H1 (cell line): ENCODE results near the gene COX19. TPM values are rescaled to one million over a fixed set of nuclear protein-coding genes. Genes with fewer than 3 reads are reported as not detected.

Source experiments
- CTCF ChIA-PET: fragments of 300-600 bp; sonication (Branson Sonifier 250); formaldehyde crosslinking; loops from one replicate; lab custom pipeline; 2021; ENCODE audit not compliant: partially characterized antibody; lab: Charles Lee
- POLR2A ChIA-PET: fragments of 300-600 bp; sonication (Branson Sonifier 250); formaldehyde crosslinking; loops from one replicate; lab custom pipeline; 2021; ENCODE audit warnings: inconsistent platforms; ENCODE audit not compliant: partially characterized antibody; lab: Charles Lee
- DNase-seq, 2 experiments: peaks; one replicate each; pipeline versions ENCODE4 v3.0.0 to v3.0.0-alpha.2; 2010 to 2022; ENCODE audit warnings: low spot score in 2 of 2, low read depth in 1 of 2, mixed read lengths in 1 of 2
- FAIRE-seq: peaks from 2 replicates; lab custom pipeline; 2011; peaks lifted over from hg19 to GRCh38; lab: Jason Lieb, UNC
- H2AFZ ChIP-seq: 2 replicates; pipeline ENCODE4 v1.8.1; 2012; ENCODE audit warnings: low read length, inconsistent platforms
- H2AK5ac ChIP-seq: 2 replicates; pipeline ENCODE4 v1.6.1; 2013; ENCODE audit warnings: low read depth, low read length
- H2BK120ac ChIP-seq: replicated peaks from 2 replicates; pipeline ENCODE3; 2013; ENCODE audit warnings: low read depth, low read length, inconsistent platforms
- H2BK12ac ChIP-seq: 2 replicates; pipeline ENCODE4 v1.6.1; 2013; ENCODE audit warnings: low read depth, low read length
- H2BK15ac ChIP-seq: 2 replicates; pipeline ENCODE4 v1.6.1; 2013; ENCODE audit warnings: low read length
- H2BK20ac ChIP-seq: 2 replicates; pipeline ENCODE4 v1.6.1; 2013; ENCODE audit warnings: low read length
- H2BK5ac ChIP-seq: 2 replicates; pipeline ENCODE4 v1.6.1; 2013; ENCODE audit warnings: low read depth, low read length
- H3K14ac ChIP-seq: 2 replicates; pipeline ENCODE4 v1.6.1; 2013; ENCODE audit warnings: inconsistent platforms; ENCODE audit not compliant: insufficient read length
- H3K18ac ChIP-seq: 2 replicates; pipeline ENCODE4 v1.6.1; 2013; ENCODE audit warnings: low read length; ENCODE audit errors: extremely low read depth
- H3K23ac ChIP-seq: 2 replicates; pipeline ENCODE4 v1.6.1; 2013; ENCODE audit warnings: inconsistent platforms; ENCODE audit not compliant: insufficient read length
- H3K23me2 ChIP-seq: 2 replicates; pipeline ENCODE4 v1.6.1; 2013; ENCODE audit warnings: low read depth, low read length
- H3K27ac ChIP-seq: 2 replicates; pipeline ENCODE4 v1.6.1; 2011; ENCODE audit warnings: low read depth, low read length, inconsistent platforms
- H3K27me3 ChIP-seq, 4 experiments: replicated peaks in 1 of 4; 1 replicate in 1 of 4; 2 replicates in 3 of 4; pipeline versions ENCODE4 v1.6.1 to v1.8.1; 2011 to 2013; ENCODE audit warnings: low read length in 3 of 4, mild to moderate bottlenecking in 3 of 4, inconsistent platforms in 2 of 4, mixed read lengths in 2 of 4, moderate library complexity in 1 of 4; ENCODE audit not compliant: control insufficient read depth in 3 of 4, insufficient read depth in 3 of 4; ENCODE audit errors: extremely low read depth in 1 of 4
- H3K36me3 ChIP-seq, 4 experiments: 2 replicates each; pipeline versions ENCODE4 v1.6.1 to v1.8.1; 2011 to 2013; ENCODE audit warnings: mild to moderate bottlenecking in 4 of 4, low read length in 3 of 4, moderate library complexity in 2 of 4, control low read depth in 1 of 4, inconsistent platforms in 1 of 4; ENCODE audit not compliant: insufficient read depth in 4 of 4, control insufficient read depth in 2 of 4
- H3K4ac ChIP-seq: replicated peaks from 2 replicates; pipeline ENCODE3; 2013; ENCODE audit warnings: low read length, low read depth, mixed read lengths, inconsistent platforms; ENCODE audit not compliant: insufficient read length
- H3K4me1 ChIP-seq, 4 experiments: replicated peaks in 1 of 4; 1 replicate in 1 of 4; 2 replicates in 3 of 4; pipeline versions ENCODE4 v1.6.1 to v1.8.1; 2011 to 2013; ENCODE audit warnings: low read length in 3 of 4, inconsistent platforms in 2 of 4, mixed read lengths in 1 of 4; ENCODE audit not compliant: insufficient read depth in 4 of 4, control insufficient read depth in 3 of 4
- H3K4me2 ChIP-seq, 2 experiments: 2 replicates each; pipeline versions ENCODE4 v1.6.1 to v1.8.1; 2011 to 2013; ENCODE audit warnings: low read depth in 2 of 2, low read length in 2 of 2, control low read depth in 1 of 2, inconsistent platforms in 1 of 2, mild to moderate bottlenecking in 1 of 2; ENCODE audit not compliant: insufficient read depth in 1 of 2
- H3K4me3 ChIP-seq, 4 experiments: fragments of 200-600, 300-600 bp in 1 of 4; sonication (generic), shearing (Covaris generic), sonication (Bioruptor Twin) in 1 of 4; 2 replicates each; pipeline versions ENCODE4 v1.5.1 to v1.8.1; 2011 to 2016; ENCODE audit warnings: low read length in 4 of 4, low read depth in 3 of 4, control low read depth in 2 of 4, inconsistent platforms in 2 of 4, mild to moderate bottlenecking in 2 of 4, mixed read lengths in 1 of 4, moderate library complexity in 1 of 4; ENCODE audit not compliant: insufficient read depth in 2 of 4; ENCODE audit errors: extremely low read depth in 1 of 4
- H3K56ac ChIP-seq: replicated peaks from 2 replicates; pipeline ENCODE3; 2013; ENCODE audit warnings: low read depth, mild to moderate bottlenecking, mixed read lengths, low read length, inconsistent platforms; ENCODE audit not compliant: insufficient read length
- H3K79me1 ChIP-seq: 2 replicates; pipeline ENCODE4 v1.6.1; 2013; ENCODE audit warnings: low read depth, low read length, control low read depth
- H3K79me2 ChIP-seq, 2 experiments: 2 replicates each; pipeline versions ENCODE4 v1.6.1 to v1.8.1; 2012 to 2013; ENCODE audit warnings: low read length in 2 of 2, mild to moderate bottlenecking in 2 of 2, inconsistent platforms in 1 of 2; ENCODE audit not compliant: insufficient read depth in 2 of 2, control insufficient read depth in 1 of 2
- H3K9ac ChIP-seq, 4 experiments: replicated peaks in 1 of 4; 1 replicate in 1 of 4; 2 replicates in 3 of 4; pipeline versions ENCODE4 v1.6.1 to v1.8.1; 2011 to 2013; ENCODE audit warnings: low read depth in 3 of 4, low read length in 3 of 4, control low read depth in 2 of 4, mild to moderate bottlenecking in 2 of 4, moderate library complexity in 2 of 4, inconsistent platforms in 1 of 4; ENCODE audit errors: extremely low read depth in 1 of 4
- H3K9me3 ChIP-seq, 2 experiments: 2 replicates each; pipeline versions ENCODE4 v1.6.1 to v1.8.1; 2012 to 2013; ENCODE audit warnings: mild to moderate bottlenecking in 2 of 2, moderate library complexity in 2 of 2, control low read depth in 1 of 2, inconsistent platforms in 1 of 2, low read depth in 1 of 2, low read length in 1 of 2, mixed read lengths in 1 of 2; ENCODE audit not compliant: insufficient read depth in 2 of 2
- H4K20me1 ChIP-seq, 2 experiments: replicated peaks in 1 of 2; 2 replicates each; pipeline versions ENCODE3 to v1.8.1; 2011 to 2013; ENCODE audit warnings: inconsistent platforms in 2 of 2, low read length in 2 of 2, mild to moderate bottlenecking in 1 of 2; ENCODE audit not compliant: insufficient read depth in 2 of 2, control insufficient read depth in 1 of 2
- H4K5ac ChIP-seq: 2 replicates; pipeline ENCODE4 v1.6.1; 2013; ENCODE audit warnings: low read length, low read depth, mixed read lengths, inconsistent platforms; ENCODE audit not compliant: insufficient read length
- H4K8ac ChIP-seq: 2 replicates; pipeline ENCODE4 v1.8.0; 2013; ENCODE audit warnings: mild to moderate bottlenecking, moderate library complexity, low read length, inconsistent platforms; ENCODE audit not compliant: insufficient read depth; ENCODE audit errors: extremely low read depth
- H4K91ac ChIP-seq: replicated peaks from 2 replicates; pipeline ENCODE3; 2013; ENCODE audit warnings: low read length, mixed read lengths, inconsistent platforms; ENCODE audit not compliant: insufficient read length
- CBX5 ChIP-seq: fragments of 300-800, 300-1000 bp; sonication (generic); IDR thresholded peaks from 2 replicates; pipeline ENCODE4 v1.7.1; 2016; ENCODE audit warnings: antibody characterized with exemption, low read length, low read depth
- CBX8 ChIP-seq: fragments of 300-800, 300-1000 bp; sonication (generic); IDR thresholded peaks from 2 replicates; pipeline ENCODE4 v1.7.1; 2016; ENCODE audit warnings: low read depth, low read length, borderline replicate concordance
- E2F6 ChIP-seq: IDR thresholded peaks from 2 replicates; pipeline ENCODE4 v1.6.1; 2012; ENCODE audit warnings: inconsistent platforms
- GTF2F1 ChIP-seq: IDR thresholded peaks from 2 replicates; pipeline ENCODE4 v1.6.1; 2012; ENCODE audit warnings: low read depth, low read length, improper control_type of control experiment, borderline replicate concordance
- MAFK ChIP-seq: IDR thresholded peaks from 2 replicates; pipeline ENCODE4 v1.6.1; 2012; ENCODE audit warnings: low read depth, mild to moderate bottlenecking, improper control_type of control experiment, low read length
- POLR2AphosphoS5 ChIP-seq: IDR thresholded peaks from 2 replicates; pipeline ENCODE4 v1.6.1; 2011; ENCODE audit warnings: low read depth, low read length
- POU5F1 ChIP-seq: IDR thresholded peaks from 2 replicates; pipeline ENCODE4 v1.6.1; 2011; ENCODE audit warnings: low read depth, mild to moderate bottlenecking, low read length, moderate library complexity
- SUZ12 ChIP-seq: fragments of 200-600 bp; sonication (generic); IDR thresholded peaks from 2 replicates; pipeline ENCODE4 v1.6.1; 2012; ENCODE audit warnings: mild to moderate bottlenecking, inconsistent platforms, low read length, moderate library complexity, mixed read lengths
- TCF12 ChIP-seq: IDR thresholded peaks from 2 replicates; pipeline ENCODE4 v1.6.1; 2011; ENCODE audit warnings: low read depth, mild to moderate bottlenecking, low read length
- USF2 ChIP-seq: IDR thresholded peaks from 2 replicates; pipeline ENCODE4 v1.6.1; 2011; ENCODE audit warnings: low read length, improper control_type of control experiment
- WGBS, 2 experiments: shearing (Covaris generic) in 1 of 2; methylation state at CpG; one replicate each; pipeline versions ENCODE4 v1.1.6 to v1.1.7; 2013 to 2015; ENCODE audit warnings: low lambda C conversion rate in 2 of 2, mixed read lengths in 2 of 2, inconsistent platforms in 1 of 2, low coverage in 1 of 2, missing lambda C conversion rate in 1 of 2; ENCODE audit not compliant: insufficient replicate concordance in 2 of 2, insufficient coverage in 1 of 2, insufficient read length in 1 of 2; ENCODE audit errors: extremely low coverage in 1 of 2, missing lambda C conversion rate in 1 of 2; 5-methylcytosine and 5-hydroxymethylcytosine counted together
- polyA plus RNA-seq, 7 experiments: library from polyadenylated mRNA; depleted of rRNA in 3 of 7; stranded (reverse) in 5 of 7; unstranded in 2 of 7; fragments of >200 nt in 5 of 7; fragments of 200-250 nt in 2 of 7; gene quantifications; 1 replicate in 5 of 7; 2 replicates in 1 of 7; 4 replicates in 1 of 7; pipeline versions ENCODE4 v1.2.1 to v1.2.3, GENCODE V29; 2011 to 2013; ENCODE audit warnings: missing spikeins in 2 of 7, mixed read lengths in 2 of 7
- total RNA-seq: library from RNA; stranded (reverse); fragmentation: NEBNext Ultra II Directional; extraction: Animal tissue kit (Norgen Biotek cat#: 25700); gene quantifications from 2 replicates; pipeline ENCODE4 v1.2.1, GENCODE V29; 2021

Gene COX19
- total and polyA plus RNA-seq, 2 of the 8 experiments (the other 6 are each of a cell fraction or from before 2014, with no cell fraction given) = 3.9 to 7.9 TPM

GRCh38 chr7:994592-995308, 19.4 kb upstream of the COX19 start:
- no peak for DNase-seq
- H4K20me1 ChIP-seq = peaks cover 0 to under 1% of the 10 kb centered on the region in 2 experiments
- POLR2A ChIA-PET = interaction anchor here (0.7 to 2.2 kb wide), 6 partner anchors 30 to 104 kb away, joined by 3 to 7 read pairs (median 4); no protein-coding TSS in a partner anchor
- H3K4me1 ChIP-seq = peaks cover 0 to 6% (median 2%) of the 10 kb centered on the region in 4 experiments; a peak in 3 of 7 replicates
- H4K91ac ChIP-seq = no peak overlapping the region
- H3K4me2 ChIP-seq = no peak overlapping the region
- H2AK5ac ChIP-seq = no peak overlapping the region
- no peaks in the 10 kb centered on the region for H3K36me3 ChIP-seq
- H3K9ac ChIP-seq = no peak overlapping the region
- CTCF ChIA-PET = interaction anchor here (0.6 to 10.0 kb wide), 28 partner anchors 9 to 189 kb away, joined by 3 to 143 read pairs (median 10); partner anchors contain the start of genes COX19, CYP2W1 and GPR146
- H3K23ac ChIP-seq = no peak overlapping the region
- WGBS, 2 experiments = 90% methylated on average over 28 of the region's 28 CpGs; no CpG with 5 or more reads in 1 of the 2 experiments
- no peak overlapping the region for H3K14ac ChIP-seq
- no peak overlapping the region for H3K4ac ChIP-seq
- no peak overlapping the region for H3K56ac ChIP-seq
- no peak overlapping the region for H3K27ac ChIP-seq
- H2BK15ac ChIP-seq = no peak overlapping the region
- H4K8ac ChIP-seq = no peak overlapping the region
- no peak overlapping the region for H3K4me3 ChIP-seq
- no peaks in the 10 kb centered on the region for H3K79me1 ChIP-seq
- H2BK20ac ChIP-seq = no peak overlapping the region
- H4K5ac ChIP-seq = no peak overlapping the region
- no peaks in the 10 kb centered on the region for H3K9me3 ChIP-seq
- no peaks in the 10 kb centered on the region for H3K79me2 ChIP-seq
- no peak overlapping the region for H2AFZ ChIP-seq
- no peak overlapping the region for H2BK12ac ChIP-seq
- H2BK120ac ChIP-seq = no peak overlapping the region
- no peak overlapping the region for H2BK5ac ChIP-seq
- H3K18ac ChIP-seq = no peak overlapping the region
- FAIRE-seq = no peak
- H3K27me3 ChIP-seq = no peaks in the 10 kb centered on the region
- no peaks in the 10 kb centered on the region for H3K23me2 ChIP-seq
- TF ChIP-seq POLR2AphosphoS5 = no peak
- no peak for TF ChIP-seq GTF2F1
- no peak for TF ChIP-seq CBX5
- TF ChIP-seq E2F6 = no peak
- no peak for TF ChIP-seq TCF12
- no peak for TF ChIP-seq SUZ12
- no peak for TF ChIP-seq CBX8
- no peak for TF ChIP-seq POU5F1
- TF ChIP-seq USF2 = no peak
- TF ChIP-seq MAFK = no peak
